Neural cell (in vitro differentiated cells): Measurements from ENCODE around the gene LACC1.

Experiments used
- EP300 ChIP-seq: fragments of 450-650 bp; conservative IDR thresholded peaks from 2 replicates; pipeline ENCODE4 v1.6.1; 2014; ENCODE audit warnings: antibody characterized with exemption, mild to moderate bottlenecking, moderate library complexity; ENCODE audit not compliant: poor library complexity, severe bottlenecking
- EZH2 ChIP-seq: fragments of 200-600, 300-800 bp; shearing (Covaris generic), sonication (generic); IDR thresholded peaks from 2 replicates; pipeline ENCODE4 v1.6.1; 2014; ENCODE audit warnings: antibody characterized with exemption, low read length, borderline replicate concordance, mild to moderate bottlenecking; ENCODE audit not compliant: insufficient read depth, poor library complexity, severe bottlenecking
- SMC3 ChIP-seq: fragments of 450-650 bp; conservative IDR thresholded peaks from 2 replicates; pipeline ENCODE4 v1.6.1; 2014; ENCODE audit warnings: antibody characterized with exemption, mild to moderate bottlenecking, moderate library complexity; ENCODE audit not compliant: poor library complexity
- TF ChIP-seq, protein P1 (sequence below): fragments of 450-650 bp; IDR thresholded peaks from 2 replicates; pipeline ENCODE4 v1.5.1; 2014; ENCODE audit warnings: antibody characterized with exemption, mild to moderate bottlenecking, moderate library complexity; ENCODE audit not compliant: poor library complexity, severe bottlenecking

DNA sequence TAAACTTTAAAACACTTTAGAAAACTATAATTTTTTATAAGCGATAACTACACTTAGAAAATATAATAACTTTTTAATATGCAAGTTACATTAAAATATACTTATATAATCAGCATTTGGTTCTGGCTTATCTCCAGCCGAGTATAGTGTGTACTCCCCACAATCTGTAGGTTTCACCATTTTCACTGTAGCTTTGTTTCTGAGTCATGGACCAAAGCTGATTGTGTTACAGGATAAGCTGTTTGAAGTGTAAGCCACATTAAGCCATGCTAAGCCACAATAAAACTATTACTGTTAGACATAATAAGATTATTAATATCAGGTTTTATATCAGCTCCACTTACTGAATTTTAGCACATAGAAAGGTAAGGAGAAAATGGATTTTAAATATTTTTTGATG lies 44.0 kb upstream of the LACC1 start:
- TF ChIP-seq, protein P1, sequence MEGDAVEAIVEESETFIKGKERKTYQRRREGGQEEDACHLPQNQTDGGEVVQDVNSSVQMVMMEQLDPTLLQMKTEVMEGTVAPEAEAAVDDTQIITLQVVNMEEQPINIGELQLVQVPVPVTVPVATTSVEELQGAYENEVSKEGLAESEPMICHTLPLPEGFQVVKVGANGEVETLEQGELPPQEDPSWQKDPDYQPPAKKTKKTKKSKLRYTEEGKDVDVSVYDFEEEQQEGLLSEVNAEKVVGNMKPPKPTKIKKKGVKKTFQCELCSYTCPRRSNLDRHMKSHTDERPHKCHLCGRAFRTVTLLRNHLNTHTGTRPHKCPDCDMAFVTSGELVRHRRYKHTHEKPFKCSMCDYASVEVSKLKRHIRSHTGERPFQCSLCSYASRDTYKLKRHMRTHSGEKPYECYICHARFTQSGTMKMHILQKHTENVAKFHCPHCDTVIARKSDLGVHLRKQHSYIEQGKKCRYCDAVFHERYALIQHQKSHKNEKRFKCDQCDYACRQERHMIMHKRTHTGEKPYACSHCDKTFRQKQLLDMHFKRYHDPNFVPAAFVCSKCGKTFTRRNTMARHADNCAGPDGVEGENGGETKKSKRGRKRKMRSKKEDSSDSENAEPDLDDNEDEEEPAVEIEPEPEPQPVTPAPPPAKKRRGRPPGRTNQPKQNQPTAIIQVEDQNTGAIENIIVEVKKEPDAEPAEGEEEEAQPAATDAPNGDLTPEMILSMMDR = no peak
- TF ChIP-seq SMC3 (no peak), EP300 (no peak), EZH2 (no peak)
